ENCODE results near the gene CRY1.
"Not testable (repeated sequence)": the region's sequence is repeated elsewhere in the genome, so short reads cannot be mapped to it uniquely, and the experiment has no call there.

The CRY1 gene

DNA sequence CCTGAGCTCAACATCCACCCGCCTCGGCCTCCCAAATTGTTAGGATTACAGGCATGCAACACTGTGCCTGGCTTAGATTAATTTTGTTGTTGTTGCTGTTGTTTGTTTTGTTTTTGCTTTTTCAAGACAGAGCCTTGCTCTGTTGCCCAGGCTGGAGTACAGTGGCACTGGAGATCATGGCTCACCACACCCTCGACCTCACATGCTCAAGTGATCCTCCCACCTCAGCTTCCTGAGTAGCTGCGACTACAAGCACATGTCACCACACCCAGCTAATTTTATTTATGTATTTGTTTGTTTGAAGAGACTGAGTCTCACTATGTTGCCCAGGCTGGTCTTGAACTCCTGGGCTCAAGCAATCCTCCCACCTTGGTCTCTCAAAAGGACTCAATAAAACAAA lies 26.7 kb downstream of the CRY1 start:
- no peak for DNase-seq

DNA sequence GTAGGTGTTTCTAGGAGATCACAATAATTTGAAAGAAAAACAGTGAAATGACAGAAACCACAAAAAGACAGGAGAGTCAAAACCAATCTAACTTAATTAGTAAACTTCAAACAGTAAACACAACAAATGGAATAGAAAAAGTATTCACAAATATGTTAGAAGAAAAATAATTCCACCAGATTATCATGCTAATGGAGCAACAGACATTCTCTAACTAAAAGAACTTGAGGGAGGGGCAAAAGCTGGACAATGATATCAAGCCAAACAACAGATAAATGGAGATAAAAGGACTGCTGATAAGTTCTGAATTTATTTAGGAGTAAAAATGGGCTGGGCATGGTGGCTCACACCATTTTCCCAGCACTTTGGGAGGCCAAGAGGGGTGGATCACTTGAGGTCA lies 28.7 kb downstream of the CRY1 start:
- no peak for DNase-seq

DNA sequence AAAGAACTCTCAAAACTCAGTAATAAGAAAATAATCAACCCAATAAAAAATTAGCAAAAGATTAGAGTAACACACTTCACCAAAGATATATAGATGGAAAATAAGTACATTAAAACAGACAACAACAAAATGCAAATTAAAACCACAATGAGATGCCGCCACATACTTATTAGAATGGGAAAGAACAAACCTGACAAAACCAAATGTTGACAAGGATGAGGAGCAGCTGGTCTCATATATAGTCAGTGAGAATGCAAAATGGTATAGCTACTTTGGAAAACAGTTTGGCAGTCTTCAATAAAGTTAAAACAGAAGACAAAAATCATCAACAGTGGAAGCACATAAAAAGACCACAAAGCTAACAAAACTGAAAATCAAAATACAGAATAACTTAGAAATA lies 29.1 kb downstream of the CRY1 start:
- DNase-seq, result no peak

- no peak for DNase-seq
Measured at GRCh38 chr12:107058190-107058589, 35.2 kb downstream of the CRY1 start.

DNA sequence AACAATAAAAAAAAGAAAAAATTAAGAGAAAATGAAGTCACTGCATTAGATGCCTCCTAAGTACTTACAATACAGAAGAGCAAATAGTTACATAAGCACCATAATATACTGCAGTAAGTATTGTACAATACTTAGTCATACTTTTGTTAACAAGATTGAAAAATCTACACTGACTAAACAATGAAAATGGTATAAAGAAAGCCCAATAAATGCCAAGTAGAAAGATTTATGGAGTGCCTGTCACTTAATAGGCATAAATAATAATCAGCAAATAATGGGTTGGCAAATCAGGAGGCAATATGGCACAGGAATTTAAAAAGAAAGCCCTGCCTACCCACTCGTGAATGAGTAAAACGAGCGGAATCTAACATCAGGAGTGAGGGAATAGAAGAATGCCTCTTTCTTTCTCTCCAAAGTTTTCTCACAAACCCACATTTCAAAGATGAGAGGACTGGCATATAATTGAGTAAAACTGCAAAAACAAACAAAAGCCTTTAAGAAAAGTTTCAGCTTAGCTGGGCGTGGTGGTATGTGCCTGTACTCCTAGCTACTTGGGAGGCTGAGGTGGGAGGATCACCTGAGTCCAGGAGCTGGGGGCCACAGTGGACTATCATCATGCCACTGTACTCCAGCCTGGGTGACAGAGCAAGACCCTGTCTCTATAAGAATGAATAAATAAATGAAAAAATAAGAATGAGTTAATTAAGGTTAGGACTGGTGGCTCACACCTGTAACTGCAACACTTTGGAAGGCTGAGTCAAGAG lies 36.1 kb downstream of the CRY1 start:
- DNase-seq, result no peak

GRCh38 chr12:107053709-107054108 lies 39.6 kb downstream of the CRY1 start:
- DNase-seq, result no peak

- DNase-seq, result no peak
Measured at GRCh38 chr12:107045186-107045585, 48.2 kb downstream of the CRY1 start.

DNA sequence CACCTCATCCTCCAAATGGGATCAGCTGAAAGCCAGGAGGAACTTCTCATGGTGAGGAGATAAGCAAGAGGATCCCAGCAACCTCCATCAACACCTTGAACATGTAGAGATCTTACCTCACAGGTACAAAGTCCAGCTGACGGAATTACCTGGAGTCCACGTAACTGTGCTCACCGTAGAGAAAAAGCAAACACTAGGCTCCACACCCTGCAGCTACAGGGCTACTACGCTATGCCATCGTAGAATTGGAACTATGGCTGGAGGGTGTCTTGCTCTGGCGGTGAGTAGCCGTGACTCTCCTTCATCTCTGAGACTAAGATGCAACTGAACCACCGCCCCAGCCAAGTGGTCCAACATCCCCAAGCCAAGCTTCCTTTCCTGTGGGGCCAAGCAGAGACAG lies 50.5 kb downstream of the CRY1 start:
- no peak for DNase-seq

DNA sequence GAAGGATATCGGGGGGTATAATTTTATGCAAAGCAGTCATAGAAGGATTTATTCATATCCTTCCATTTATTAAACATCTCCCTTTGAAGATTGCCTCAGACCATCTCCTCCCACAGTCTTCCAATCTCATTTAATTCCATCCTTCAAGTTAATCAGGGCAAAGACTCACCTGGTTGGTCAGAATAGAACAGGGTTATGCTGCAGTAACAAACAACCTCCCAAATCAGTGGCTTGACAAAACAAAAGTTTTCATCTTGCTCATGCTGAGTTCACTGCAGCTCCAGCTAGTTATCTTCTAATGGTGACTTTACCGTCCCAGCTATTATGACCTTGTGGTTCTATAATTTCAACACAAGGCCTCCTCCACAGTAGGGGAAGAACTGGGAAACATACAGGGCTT lies 57.6 kb downstream of the CRY1 start:
- no peak for DNase-seq

DNA sequence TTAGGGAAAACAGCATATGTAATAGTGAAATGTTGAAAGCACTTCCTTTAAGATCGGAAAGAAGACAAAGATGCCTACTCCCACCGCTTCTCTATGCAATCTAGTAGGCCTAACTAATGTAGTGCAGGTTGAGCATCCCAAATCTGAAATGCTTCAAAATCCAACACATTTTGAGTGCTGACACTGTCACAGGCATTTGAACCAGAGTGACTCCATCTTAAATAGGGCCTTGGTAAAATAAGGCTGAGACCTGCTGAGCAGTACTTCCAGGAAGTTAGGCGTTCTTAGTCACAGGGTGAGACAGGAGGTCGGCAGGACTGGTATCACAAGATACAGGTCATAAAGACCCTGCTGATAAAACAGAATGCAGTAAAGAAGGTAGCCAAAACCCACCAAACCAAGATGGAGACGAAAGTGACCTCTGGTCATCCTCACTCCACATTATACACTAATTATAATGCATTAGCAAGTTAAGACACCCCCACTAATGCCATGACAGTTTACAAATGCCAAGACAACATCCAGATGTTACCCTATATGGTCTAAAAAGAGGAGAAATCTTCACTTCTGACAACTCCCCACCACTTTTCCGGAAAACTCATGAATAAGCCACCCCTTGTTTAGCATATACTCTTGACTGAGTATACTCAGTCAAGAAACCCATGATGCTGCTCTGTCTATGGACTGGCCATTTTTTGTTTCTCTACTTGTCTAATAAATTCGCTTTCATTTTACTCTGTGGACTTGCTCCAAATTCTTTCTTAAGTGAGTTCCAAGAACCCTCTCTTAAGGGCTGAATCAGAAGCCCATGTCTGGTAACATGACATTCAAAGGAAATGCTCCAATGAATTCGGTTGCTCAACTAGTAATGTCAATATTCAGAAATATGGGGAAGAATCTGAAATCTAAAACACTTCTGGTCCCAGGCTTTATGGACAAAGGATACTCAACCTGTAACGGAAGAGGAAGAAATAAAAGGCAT lies 59.3 kb downstream of the CRY1 start:
- no peak for DNase-seq

DNA sequence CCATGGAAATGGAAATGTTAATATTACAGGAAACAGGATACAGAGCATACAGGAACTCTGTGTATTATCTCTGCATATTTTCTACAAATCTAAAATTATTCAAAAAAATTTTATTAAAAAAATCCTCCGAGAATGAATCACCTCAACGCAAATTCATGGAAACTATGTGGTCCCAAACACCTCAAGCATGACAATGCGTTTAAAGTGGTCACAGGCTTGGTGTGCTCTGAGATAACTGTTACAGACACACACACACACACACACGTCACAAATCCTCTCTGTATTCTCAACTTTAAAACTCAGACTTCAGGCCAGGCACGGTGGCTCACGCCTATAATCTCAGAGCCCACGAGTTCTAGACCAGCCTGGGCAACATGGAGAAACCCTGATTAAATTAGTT lies 61.1 kb downstream of the CRY1 start:
- no peak for DNase-seq

- no peak for DNase-seq
Measured at GRCh38 chr12:107031061-107031460, 62.3 kb downstream of the CRY1 start.

DNA sequence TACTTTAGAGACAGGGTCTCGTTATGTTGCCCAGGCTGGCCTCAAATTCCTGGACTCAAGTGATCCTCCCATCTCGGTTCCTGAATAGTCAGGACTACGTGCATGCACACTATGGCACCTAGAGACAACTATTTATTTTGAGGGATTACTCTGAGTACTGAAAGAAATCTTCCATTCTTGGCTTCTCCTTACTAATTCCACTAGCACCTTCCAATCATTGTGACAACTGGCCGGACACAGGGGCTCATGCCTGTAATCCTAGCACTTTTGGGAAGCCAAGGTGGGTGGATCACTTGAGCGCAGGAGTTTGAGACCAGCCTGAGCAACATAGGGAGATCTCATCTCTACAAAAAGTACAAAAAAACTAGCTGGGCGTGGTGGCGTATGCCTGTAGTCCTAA lies 64.3 kb downstream of the CRY1 start:
- no peak for DNase-seq

DNA sequence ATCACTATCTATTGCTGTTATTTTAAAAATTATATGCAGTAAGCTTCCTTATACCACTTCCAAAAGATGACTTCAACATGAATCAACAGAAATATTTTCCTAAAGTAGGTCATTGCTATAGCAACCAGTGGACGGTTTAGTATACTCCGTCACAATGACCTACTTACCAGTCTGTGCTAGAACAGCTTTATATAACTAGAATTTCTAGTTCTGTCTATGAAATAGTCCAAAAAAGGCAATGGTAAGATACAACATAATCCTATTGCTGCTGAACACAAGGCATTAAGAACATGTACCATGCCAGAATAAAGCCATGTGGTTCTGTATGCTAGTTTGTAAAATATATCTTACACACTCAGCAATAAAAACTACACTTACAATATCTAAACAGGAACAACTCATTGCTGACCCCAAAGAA lies 65.7 kb downstream of the CRY1 start:
- peak in 1 of 56 donors; percentile 11 for DNase-seq

- DNase-seq, result no peak
Measured at GRCh38 chr12:107026806-107027635, 66.3 kb downstream of the CRY1 start.

- DNase-seq, result not testable (repeated sequence)
Measured at GRCh38 chr12:107026356-107026755, 67.0 kb downstream of the CRY1 start.

DNA sequence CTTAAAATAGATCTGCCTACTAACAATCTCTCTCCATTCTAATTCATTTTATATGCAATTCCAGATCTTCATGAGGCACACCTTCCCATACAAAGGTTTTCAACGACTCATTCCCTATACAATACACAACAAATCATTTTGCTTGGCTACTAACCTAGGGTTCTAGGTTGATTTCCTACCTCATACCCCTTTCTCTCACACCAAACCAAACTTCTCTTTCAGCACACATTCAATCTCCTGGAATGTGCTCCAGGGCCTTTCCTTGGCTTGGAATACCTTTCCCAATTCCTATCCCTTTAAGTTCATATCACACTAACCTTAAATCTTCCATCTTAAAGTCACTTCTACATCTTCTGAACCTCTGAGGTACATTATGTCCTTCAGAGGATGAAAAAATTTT lies 67.7 kb downstream of the CRY1 start:
- no peak for DNase-seq

DNA sequence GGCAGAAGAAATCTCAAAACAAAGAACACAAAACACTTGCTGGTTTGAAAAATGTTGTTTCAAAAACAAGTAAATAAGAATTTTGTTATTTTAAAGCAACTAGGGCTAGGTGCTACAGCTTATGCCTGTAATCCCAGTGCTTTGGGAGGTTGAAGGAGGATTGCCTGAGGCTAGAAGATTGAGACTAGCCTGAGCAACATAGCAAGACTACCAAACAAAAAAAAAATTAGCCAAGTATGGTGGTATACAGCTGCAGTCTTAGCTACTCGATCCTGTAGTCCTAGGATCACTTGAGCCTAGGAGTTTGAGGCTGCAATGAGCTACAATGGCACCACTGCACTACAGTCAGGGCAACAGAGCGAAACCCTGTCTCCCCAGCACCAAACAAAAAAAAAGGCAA lies 73.8 kb downstream of the CRY1 start:
- DNase-seq, result no peak

GRCh38 chr12:107017042-107017441 lies 76.3 kb downstream of the CRY1 start:
- no peak for DNase-seq

DNA sequence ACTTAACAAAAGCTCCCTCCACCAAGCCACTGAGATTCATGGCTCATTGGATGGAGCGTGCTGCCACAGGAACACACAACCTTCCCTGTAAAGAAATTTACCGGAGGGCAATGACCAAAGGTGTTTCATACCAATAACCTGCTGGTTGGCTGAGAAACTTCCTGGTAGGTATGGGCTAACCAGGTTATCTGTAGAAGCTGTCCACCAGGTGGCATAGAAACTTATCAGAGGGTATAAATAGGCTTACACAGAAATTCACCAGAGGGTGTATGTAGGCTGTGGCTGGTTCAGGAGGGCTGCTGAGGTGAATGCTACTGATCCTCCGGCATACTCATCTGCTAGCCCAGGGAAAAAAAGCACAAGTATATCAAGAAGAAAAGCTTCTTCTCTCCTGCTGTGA lies 79.3 kb downstream of the CRY1 start:
- DNase-seq, result no peak

- no peak for DNase-seq
Measured at GRCh38 chr12:107012736-107013425, 80.5 kb downstream of the CRY1 start.
